HFFc6 (cell line): ENCODE results near the gene SLC28A1. TPM values are rescaled to one million over a fixed set of nuclear protein-coding genes. Genes with fewer than 3 reads are reported as not detected.

ENCODE experiments used
- DNase-seq: peaks from one replicate; pipeline ENCODE4 v3.0.0-alpha.2; 2018
- H3K27ac Mint-ChIP-seq: 2 replicates; pipeline ENCODE4 v1.8.0; 2020; ENCODE audit warnings: mild to moderate bottlenecking, mixed read lengths
- H3K27me3 Mint-ChIP-seq: 2 replicates; pipeline ENCODE4 v1.8.0; 2021; ENCODE audit warnings: mild to moderate bottlenecking, moderate library complexity, mixed read lengths; ENCODE audit not compliant: insufficient read depth
- H3K36me3 Mint-ChIP-seq: 2 replicates; pipeline ENCODE4 v1.8.0; 2021; ENCODE audit warnings: low read depth, mixed read lengths
- H3K4me1 Mint-ChIP-seq: 2 replicates; pipeline ENCODE4 v1.8.0; 2020; ENCODE audit warnings: low read depth, mixed read lengths
- H3K4me3 Mint-ChIP-seq: 2 replicates; pipeline ENCODE4 v1.8.0; 2020; ENCODE audit warnings: mild to moderate bottlenecking, moderate library complexity, mixed read lengths
- H3K9me3 Mint-ChIP-seq: 2 replicates; pipeline ENCODE4 v1.8.0; 2020; ENCODE audit warnings: mild to moderate bottlenecking, mixed read lengths
- total RNA-seq, 6 experiments: library from RNA; stranded (reverse); fragmentation: NEBNext Ultra II Directional; extraction: Animal tissue kit (Norgen Biotek cat#: 25700); gene quantifications; 2 replicates in 1 of 6; 3 replicates in 5 of 6; pipeline ENCODE4 v1.2.3, GENCODE V29; 2021
- TF ChIP-seq, protein P1 (sequence below): fragments of 200-600 bp; sonication (generic); IDR thresholded peaks from 2 replicates; pipeline ENCODE4 v1.5.0; 2021; ENCODE audit warnings: antibody characterized with exemption, mild to moderate bottlenecking

Gene SLC28A1
- total RNA-seq, 6 experiments from 2014 or later, result not detected

DNA sequence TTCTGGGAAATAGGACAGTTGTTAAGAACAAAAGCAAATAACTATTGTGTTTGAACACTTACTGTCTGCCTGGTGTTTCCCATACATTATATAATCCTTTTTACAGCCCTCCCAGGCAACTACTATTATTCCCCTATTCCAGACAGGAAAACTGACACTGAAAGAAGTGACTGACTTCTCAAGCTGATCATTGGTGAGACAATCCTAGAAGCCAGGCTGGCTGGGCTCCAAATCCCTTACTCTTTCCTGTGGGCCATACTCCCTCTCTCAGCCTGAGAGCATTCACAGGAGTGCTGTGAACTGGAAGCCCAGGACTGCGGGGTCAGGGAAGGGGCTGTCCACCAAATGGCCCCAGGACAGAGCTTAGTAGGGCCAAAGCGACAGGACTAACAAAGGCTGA, 58.0 kb downstream of the SLC28A1 start:
- TF ChIP-seq, protein P1, sequence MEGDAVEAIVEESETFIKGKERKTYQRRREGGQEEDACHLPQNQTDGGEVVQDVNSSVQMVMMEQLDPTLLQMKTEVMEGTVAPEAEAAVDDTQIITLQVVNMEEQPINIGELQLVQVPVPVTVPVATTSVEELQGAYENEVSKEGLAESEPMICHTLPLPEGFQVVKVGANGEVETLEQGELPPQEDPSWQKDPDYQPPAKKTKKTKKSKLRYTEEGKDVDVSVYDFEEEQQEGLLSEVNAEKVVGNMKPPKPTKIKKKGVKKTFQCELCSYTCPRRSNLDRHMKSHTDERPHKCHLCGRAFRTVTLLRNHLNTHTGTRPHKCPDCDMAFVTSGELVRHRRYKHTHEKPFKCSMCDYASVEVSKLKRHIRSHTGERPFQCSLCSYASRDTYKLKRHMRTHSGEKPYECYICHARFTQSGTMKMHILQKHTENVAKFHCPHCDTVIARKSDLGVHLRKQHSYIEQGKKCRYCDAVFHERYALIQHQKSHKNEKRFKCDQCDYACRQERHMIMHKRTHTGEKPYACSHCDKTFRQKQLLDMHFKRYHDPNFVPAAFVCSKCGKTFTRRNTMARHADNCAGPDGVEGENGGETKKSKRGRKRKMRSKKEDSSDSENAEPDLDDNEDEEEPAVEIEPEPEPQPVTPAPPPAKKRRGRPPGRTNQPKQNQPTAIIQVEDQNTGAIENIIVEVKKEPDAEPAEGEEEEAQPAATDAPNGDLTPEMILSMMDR, result no peak
- peaks cover 1% of the 10 kb centered on the region; the same call in 1 of the 2 replicates for H3K27me3 Mint-ChIP-seq
- peaks cover 5% of the 10 kb centered on the region for H3K4me1 Mint-ChIP-seq
- no peaks in the 10 kb centered on the region for H3K9me3 Mint-ChIP-seq
- H3K36me3 Mint-ChIP-seq, result no peaks in the 10 kb centered on the region
- H3K27ac Mint-ChIP-seq, result no peak overlapping the region
- DNase-seq, result no peak
- no peak overlapping the region for H3K4me3 Mint-ChIP-seq

DNA sequence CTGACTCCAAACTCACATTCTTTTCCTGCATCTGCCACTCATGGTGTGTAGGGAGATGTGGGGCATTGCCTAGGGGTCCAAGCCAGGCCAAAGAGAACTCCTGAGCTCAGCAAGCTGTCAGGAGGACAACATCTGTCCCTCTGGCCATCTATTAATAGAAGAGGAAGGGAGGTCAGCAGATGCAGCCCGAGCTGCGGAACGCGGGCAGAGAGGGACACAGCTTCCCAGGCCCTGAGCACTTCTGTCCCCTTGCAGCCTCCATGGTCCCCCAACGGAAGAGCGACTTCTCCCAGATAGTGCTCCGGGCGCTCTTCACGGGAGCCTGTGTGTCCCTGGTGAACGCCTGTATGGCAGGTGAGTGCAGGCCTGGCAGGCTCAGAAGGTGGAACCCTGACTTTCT, 59.8 kb downstream of the SLC28A1 start:
- TF ChIP-seq, protein P1, result no peak
- Mint-ChIP-seq H3K4me3 (no peak overlapping the region), H3K27me3 (peaks cover 1% of the 10 kb centered on the region; the same call in 1 of the 2 replicates), H3K9me3 (no peaks in the 10 kb centered on the region), H3K27ac (no peak overlapping the region), H3K36me3 (no peaks in the 10 kb centered on the region), H3K4me1 (peaks cover 24% of the 10 kb centered on the region)
- no peak for DNase-seq

DNA sequence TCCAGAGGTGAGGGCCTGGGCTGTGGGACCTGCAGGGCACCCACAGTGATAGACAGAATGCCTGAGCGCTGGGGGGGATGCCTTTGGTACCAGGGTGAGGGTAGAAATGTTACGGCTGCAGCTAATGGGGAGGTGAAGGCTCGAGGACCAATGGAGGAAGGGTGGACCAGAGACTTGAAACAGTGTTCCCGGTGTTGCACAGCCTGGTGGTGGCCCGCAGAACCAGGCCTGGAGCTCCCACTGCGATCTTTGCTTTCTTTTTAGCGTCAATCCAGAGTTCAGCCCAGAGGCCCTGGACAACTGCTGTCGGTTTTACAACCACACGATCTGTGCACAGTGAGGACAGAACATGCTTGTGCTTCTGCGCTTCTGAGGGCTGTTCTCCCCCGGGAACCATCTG, 60.4 kb downstream of the SLC28A1 start:
- peaks cover 29% of the 10 kb centered on the region for H3K4me1 Mint-ChIP-seq

DNA sequence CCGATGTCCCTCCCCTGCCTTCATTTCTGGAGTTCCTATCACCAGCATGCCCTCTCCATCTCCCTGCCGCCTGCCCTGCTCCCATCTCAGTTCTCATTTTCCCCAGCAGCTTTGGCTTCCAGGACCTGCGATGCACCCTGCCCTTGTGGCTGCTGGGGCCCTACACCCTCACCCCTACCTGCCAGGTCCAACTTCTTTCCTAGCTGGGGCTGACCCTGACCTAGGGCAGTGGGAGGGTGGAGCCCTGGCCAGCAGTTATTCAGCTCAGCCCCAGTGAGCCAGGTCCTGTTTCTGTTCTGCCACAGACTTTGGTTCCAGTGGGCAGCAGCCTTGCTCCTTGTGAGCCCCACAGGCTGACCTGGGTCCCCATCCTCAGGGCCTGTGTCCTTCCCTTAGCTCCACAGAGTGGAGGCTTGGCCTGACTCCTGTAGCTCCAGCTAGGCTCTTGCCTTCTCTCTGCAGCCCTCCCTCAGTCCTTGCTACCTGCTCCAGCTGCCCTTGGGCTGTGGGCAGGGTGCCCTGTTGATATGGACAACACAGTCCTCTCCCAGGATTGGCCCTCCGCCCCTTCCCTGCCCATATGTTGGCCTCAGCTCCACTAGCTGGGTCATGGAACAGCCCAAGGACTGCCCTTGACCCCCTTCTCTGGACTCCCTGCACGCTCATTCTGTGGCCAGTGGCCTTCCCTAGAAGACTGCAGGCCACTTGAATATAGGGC, 62.5 kb downstream of the SLC28A1 start:
- Mint-ChIP-seq H3K4me1 (peaks cover 40% of the 10 kb centered on the region), H3K27me3 (peaks cover 3% of the 10 kb centered on the region; the same call in 1 of the 2 replicates), H3K36me3 (no peaks in the 10 kb centered on the region), H3K9me3 (no peaks in the 10 kb centered on the region), H3K4me3 (no peak overlapping the region), H3K27ac (no peak overlapping the region; the same call in 1 of the 2 replicates)
- DNase-seq, result no peak
- TF ChIP-seq, protein P1, result no peak

More for the DNA sequence above, 60.4 kb downstream of the SLC28A1 start:
- Mint-ChIP-seq H3K36me3 (no peaks in the 10 kb centered on the region), H3K4me3 (no peak overlapping the region), H3K27ac (no peak overlapping the region), H3K9me3 (no peaks in the 10 kb centered on the region), H3K27me3 (peaks cover 1% of the 10 kb centered on the region; the same call in 1 of the 2 replicates)
- TF ChIP-seq, protein P1, result no peak
- no peak for DNase-seq

DNA sequence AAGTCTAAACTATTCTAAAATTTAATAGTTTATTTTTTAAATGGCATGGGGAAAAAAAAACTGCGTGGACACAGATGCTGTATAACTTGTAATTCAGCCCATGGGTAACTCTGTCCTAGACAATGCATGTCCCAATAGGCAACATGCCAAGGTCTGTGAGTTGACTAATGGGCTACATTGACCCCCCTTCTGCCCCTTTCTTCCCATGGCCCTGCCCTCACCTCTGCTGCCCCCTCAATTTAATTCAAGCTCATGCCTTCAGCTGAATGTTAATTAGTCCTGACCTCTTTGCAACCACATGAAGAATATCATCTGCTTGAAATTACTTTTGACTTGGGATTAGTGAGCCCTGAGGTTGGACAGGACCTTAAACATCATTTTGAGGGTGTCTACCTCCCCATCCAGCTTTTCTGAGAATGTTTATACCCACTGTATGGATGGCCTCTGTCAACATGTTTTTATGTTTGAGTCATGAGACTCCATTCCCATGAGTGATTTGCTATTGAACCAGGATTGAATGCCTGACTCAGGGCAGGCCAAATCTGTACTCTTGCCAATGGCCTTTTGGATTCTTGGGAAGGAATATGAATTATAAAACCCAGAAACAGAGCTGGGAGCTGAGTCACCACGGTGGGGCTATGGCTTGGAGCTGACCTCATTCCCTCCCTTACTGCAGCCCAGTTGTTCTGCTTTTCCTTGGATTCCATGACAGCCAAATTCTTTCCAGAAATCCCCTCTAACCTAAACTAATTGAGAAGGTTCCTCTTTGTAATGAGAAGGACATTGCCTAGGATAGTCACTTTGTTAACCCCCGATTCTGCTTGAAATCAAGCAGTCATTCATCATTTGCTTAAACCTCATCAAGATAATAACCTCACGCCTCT, 63.7 kb downstream of the SLC28A1 start:
- Mint-ChIP-seq H3K4me3 (peak overlapping the region; percentile 31), H3K36me3 (no peaks in the 10 kb centered on the region), H3K9me3 (no peaks in the 10 kb centered on the region), H3K4me1 (peaks cover 45% of the 10 kb centered on the region), H3K27ac (peak overlapping the region; percentile 95), H3K27me3 (peaks cover 3% of the 10 kb centered on the region; the same call in 1 of the 2 replicates)
- DNase-seq, result peak; percentile 93
- TF ChIP-seq, protein P1, result no peak
